HG02759 (cell line): Measurements from ENCODE around the gene ARF3.

ENCODE experiments used
- ATAC-seq: cut with Tn5 transposase; IDR thresholded peaks from one replicate; pipeline ENCODE4 v1.9.1; 2021; ENCODE audit warnings: mild to moderate bottlenecking, moderate library complexity; ENCODE audit not compliant: unreplicated experiment

Gene ARF3

GRCh38 chr12:48982397-48983080 is 25.3 kb upstream of the ARF3 start:
- no peak for ATAC-seq

GRCh38 chr12:48981757-48982157 is 24.5 kb upstream of the ARF3 start:
- no peak for ATAC-seq

- ATAC-seq, result no peak
Measured at GRCh38 chr12:48980953-48981756, 23.9 kb upstream of the ARF3 start.

GRCh38 chr12:48980389-48980952 is 23.2 kb upstream of the ARF3 start:
- ATAC-seq, result no peak

- ATAC-seq, result no peak
Measured at GRCh38 chr12:48979602-48980388, 22.5 kb upstream of the ARF3 start.

GRCh38 chr12:48978741-48979601 is 21.7 kb upstream of the ARF3 start:
- no peak for ATAC-seq

GRCh38 chr12:48978291-48978740 is 21.0 kb upstream of the ARF3 start, which contains the start of gene WNT1:
Gene WNT1, plus strand, starts transcription at chr12:48978322. Its CDS starts 329 bp downstream, at chr12:48978651.
- ATAC-seq, result peak; percentile 13

GRCh38 chr12:48977290-48978281 is 20.3 kb upstream of the ARF3 start:
- peak; percentile 59 for ATAC-seq

- no peak for ATAC-seq
Measured at GRCh38 chr12:48973941-48974673, 16.8 kb upstream of the ARF3 start.

GRCh38 chr12:48973531-48973930 is 16.2 kb upstream of the ARF3 start:
- no peak for ATAC-seq

GRCh38 chr12:48972952-48973483 is 15.7 kb upstream of the ARF3 start:
- ATAC-seq, result no peak

- ATAC-seq, result no peak
Measured at GRCh38 chr12:48972213-48972951, 15.1 kb upstream of the ARF3 start.

- no peak for ATAC-seq
Measured at GRCh38 chr12:48970702-48971334, 13.5 kb upstream of the ARF3 start.

- ATAC-seq, result peak; percentile 37
Measured at GRCh38 chr12:48969833-48970701, 12.8 kb upstream of the ARF3 start.

GRCh38 chr12:48969160-48969771 is 12.0 kb upstream of the ARF3 start:
- no peak for ATAC-seq
